ENCODE data around the gene FXYD3. TPM values are rescaled to one million over a fixed set of nuclear protein-coding genes. Genes with fewer than 3 reads are reported as not detected.
A peak's percentile ranks its signal among the peaks of the same experiment; 100 is the strongest.

FXYD3 gene, protein sequence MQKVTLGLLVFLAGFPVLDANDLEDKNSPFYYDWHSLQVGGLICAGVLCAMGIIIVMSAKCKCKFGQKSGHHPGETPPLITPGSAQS
- polyA plus RNA-seq (2011; rRNA removed) (not detected in 2 replicates), polyA minus RNA-seq (2011; rRNA and poly(A)+ RNA removed) (not detected in 2 replicates)

DNA sequence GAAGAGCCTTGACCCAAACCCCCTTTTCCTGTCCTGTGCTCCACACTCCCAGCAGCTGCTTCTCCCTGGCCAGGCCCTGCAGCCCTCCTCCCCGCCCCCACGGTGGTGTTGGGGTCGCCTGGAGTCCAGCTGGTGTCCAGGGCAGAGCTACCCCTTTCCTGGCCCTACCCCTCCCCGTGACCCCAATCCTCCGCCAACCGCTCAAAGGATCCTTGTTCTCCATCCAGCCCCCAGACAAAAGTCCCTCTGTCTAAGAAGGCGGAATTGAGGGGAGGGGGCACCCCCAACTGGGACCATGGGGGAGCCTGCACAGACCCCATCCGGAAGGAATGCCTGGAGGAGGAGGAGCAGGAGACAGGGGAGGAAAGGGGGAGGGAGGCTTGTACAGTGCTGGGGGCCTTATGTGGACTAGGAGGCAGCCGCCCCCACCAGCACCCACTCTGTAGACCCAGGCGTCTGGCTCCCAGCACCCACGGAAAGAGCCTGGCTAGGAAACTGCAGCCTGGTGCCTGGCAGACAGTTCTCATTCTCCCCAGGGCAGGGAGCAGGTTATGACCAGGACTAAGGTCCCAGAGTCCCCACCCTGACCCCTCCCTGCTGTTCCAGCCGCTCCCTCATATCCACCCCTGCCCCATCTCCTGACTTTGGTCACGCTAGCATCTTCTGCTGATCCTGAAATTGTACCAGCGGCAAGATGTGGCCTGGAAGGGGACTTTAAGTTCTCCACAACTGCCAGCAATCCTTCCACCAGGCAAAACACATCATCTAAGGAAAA lies at the start of gene FXYD3:
Gene FXYD3 (plus strand): TSS at position 647 of the 775 bp plus-strand sequence. CDS start 3,554 bp downstream, outside the sequence.
- H3K27me3 ChIP-seq (ENCODE audit: control insufficient read depth, insufficient read depth, low read length), result peaks cover 10% of the 10 kb centered on the region
- TF ChIP-seq, protein P1, sequence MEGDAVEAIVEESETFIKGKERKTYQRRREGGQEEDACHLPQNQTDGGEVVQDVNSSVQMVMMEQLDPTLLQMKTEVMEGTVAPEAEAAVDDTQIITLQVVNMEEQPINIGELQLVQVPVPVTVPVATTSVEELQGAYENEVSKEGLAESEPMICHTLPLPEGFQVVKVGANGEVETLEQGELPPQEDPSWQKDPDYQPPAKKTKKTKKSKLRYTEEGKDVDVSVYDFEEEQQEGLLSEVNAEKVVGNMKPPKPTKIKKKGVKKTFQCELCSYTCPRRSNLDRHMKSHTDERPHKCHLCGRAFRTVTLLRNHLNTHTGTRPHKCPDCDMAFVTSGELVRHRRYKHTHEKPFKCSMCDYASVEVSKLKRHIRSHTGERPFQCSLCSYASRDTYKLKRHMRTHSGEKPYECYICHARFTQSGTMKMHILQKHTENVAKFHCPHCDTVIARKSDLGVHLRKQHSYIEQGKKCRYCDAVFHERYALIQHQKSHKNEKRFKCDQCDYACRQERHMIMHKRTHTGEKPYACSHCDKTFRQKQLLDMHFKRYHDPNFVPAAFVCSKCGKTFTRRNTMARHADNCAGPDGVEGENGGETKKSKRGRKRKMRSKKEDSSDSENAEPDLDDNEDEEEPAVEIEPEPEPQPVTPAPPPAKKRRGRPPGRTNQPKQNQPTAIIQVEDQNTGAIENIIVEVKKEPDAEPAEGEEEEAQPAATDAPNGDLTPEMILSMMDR (IDR thresholded peaks at IDR 0.05; ENCODE audit: insufficient read depth, low read depth, low read length), result no peak
- POLR2A ChIA-PET, result no interaction called here

DNA sequence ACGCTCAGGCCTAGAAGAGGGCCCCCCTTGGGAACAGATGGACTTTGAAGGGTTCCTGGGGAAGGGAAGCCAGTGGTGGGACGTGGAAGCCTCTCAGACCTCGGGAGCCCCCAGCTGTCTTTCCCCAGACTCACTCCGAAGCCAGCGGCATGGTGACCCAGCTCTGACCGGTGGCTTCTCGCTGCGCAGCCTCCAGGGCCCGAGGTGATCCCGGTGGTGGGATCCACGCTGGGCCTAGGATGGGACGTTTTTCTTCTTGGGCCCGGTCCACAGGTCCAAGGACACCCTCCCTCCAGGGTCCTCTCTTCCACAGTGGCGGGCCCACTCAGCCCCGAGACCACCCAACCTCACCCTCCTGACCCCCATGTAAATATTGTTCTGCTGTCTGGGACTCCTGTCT lies 49.5 kb upstream of the FXYD3 start:
- ChIA-PET POLR2A (no interaction called here), CTCF (interaction anchor here (0.6 to 3.7 kb wide), 31 partner anchors 8 to 429 kb away, joined by 3 to 77 read pairs (median 6); partner anchors contain the start of genes FXYD1, FXYD7 and LGI4)
- Histone ChIP-seq H3K36me3 (ENCODE audit: control insufficient read depth, insufficient read depth, low read length) (no peaks in the 10 kb centered on the region), H3K27me3 (ENCODE audit: control insufficient read depth, insufficient read depth, low read length) (no peaks in the 10 kb centered on the region), H3K4me3 (ENCODE audit: low read depth, low read length) (no peak overlapping the region)
- TF ChIP-seq, protein P1 (IDR thresholded peaks at IDR 0.05; ENCODE audit: insufficient read depth, low read depth, low read length), result no peak
- DNase-seq (ENCODE audit: low read depth), result no peak

More for the DNA sequence above, at the start of gene FXYD3:
- DNase-seq (ENCODE audit: low read depth), result no peak
- CTCF ChIA-PET, result interaction anchor here (0.7 to 4.8 kb wide), 24 partner anchors 8 to 149 kb away, joined by 3 to 59 read pairs (median 4); partner anchors contain the start of genes FXYD7 and LGI4
- no peak within 1 kb of the TSS for H3K4me3 ChIP-seq (ENCODE audit: low read depth, low read length)
- H3K36me3 ChIP-seq (ENCODE audit: control insufficient read depth, insufficient read depth, low read length), result no peaks in the 10 kb centered on the region

DNA sequence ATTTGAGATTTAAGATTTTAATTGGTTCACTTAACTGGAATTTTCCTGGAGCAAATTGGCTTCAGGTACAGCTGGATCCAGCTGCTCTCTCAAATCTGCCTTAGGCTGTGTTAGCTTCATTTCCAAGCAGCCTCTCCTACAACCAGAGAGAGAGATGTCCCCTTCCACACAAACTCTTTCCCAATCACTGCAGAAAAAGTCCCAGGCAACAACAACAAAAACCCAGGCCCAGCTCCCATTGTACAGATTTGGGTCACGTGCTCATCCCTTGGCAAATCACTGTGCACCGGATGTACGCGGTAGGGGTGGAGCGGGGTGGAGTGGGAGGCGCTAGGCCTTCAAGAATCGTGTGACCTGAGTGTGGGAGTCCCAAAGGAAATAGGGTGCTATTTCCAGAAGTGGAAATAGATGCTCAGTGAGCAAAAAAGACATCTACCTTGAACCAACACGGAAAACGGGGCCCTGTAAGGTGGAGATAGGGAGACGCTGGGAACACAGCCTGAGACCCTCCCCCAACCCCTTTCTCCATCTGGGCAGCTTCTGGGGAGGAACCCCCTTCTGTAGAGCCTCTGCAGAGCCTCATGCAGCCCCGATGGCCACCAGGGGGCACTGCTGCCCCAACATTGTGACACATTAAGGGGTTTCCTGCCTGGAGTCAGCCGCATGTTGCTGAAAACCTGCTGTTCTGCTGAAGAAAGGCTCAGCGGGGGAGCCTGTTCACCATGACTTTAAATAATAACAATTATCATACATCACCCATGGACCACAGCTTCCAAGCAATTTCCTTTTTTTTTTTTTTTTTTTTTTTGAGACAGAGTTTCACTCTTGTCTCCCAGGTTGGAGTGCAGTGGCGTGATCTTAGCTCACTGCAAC lies 48.7 kb upstream of the FXYD3 start:
- ChIA-PET CTCF (interaction anchor here (0.6 to 3.7 kb wide), 37 partner anchors 9 to 428 kb away, joined by 3 to 77 read pairs (median 5); partner anchors contain the start of genes FXYD1, FXYD5, FXYD7 and LGI4), POLR2A (no interaction called here)
- Histone ChIP-seq H3K27me3 (ENCODE audit: control insufficient read depth, insufficient read depth, low read length) (no peaks in the 10 kb centered on the region), H3K4me3 (ENCODE audit: low read depth, low read length) (no peak overlapping the region), H3K36me3 (ENCODE audit: control insufficient read depth, insufficient read depth, low read length) (no peaks in the 10 kb centered on the region)
- no peak for DNase-seq (ENCODE audit: low read depth)
- TF ChIP-seq, protein P1 (IDR thresholded peaks at IDR 0.05; ENCODE audit: insufficient read depth, low read depth, low read length), result peak; percentile 94

DNA sequence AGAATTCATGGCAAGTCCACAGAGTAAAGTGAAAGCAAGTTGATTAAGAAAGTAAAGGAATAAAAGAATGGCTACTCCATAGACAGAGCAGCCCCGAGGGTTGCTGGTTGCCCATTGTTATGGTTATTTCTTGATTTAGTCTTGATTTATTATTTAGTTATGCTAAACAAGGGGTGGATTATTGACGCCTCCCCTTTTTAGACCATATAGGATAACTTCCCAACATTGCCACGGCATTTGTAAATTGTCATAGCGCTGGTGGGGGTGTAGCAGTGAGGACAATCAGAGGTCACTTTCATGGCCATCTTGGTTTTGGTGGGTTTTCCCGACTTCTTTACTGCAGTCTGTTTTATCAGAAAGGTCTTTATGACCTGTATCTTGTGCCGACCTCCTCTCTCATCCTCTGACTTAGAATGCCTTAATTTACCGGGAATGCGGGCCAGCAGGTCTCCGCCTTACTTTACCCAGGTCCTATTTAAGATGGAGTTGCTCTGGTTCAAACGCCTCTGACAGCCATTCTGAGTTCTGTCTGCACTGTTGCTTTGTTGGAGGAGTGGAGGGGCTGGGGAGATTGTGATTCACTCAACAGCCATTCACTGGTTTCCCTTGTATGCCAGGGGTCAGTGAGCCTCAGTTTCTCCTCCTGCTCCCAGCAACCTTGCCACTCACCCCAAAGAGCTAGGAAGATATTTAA lies 46.5 kb upstream of the FXYD3 start:
- Histone ChIP-seq H3K27me3 (ENCODE audit: control insufficient read depth, insufficient read depth, low read length) (peaks cover 1% of the 10 kb centered on the region; the same call in 1 of the 2 replicates), H3K36me3 (ENCODE audit: control insufficient read depth, insufficient read depth, low read length) (no peaks in the 10 kb centered on the region), H3K4me3 (ENCODE audit: low read depth, low read length) (no peak overlapping the region)
- ChIA-PET POLR2A (no interaction called here), CTCF (interaction anchor here (0.8 to 3.7 kb wide), 12 partner anchors 11 to 73 kb away, joined by 3 to 77 read pairs (median 16); partner anchors contain the start of genes FXYD1, FXYD7 and LGI4)
- TF ChIP-seq, protein P1 (IDR thresholded peaks at IDR 0.05; ENCODE audit: insufficient read depth, low read depth, low read length), result no peak
- no peak for DNase-seq (ENCODE audit: low read depth)
